GM18502 (cell line): Measurements from ENCODE around the gene FLAD1.

Source experiments
- ATAC-seq: cut with Tn5 transposase; IDR thresholded peaks from one replicate; pipeline ENCODE4 v1.9.1; 2021; ENCODE audit warnings: mild to moderate bottlenecking; ENCODE audit not compliant: unreplicated experiment, poor library complexity

The FLAD1 gene

DNA sequence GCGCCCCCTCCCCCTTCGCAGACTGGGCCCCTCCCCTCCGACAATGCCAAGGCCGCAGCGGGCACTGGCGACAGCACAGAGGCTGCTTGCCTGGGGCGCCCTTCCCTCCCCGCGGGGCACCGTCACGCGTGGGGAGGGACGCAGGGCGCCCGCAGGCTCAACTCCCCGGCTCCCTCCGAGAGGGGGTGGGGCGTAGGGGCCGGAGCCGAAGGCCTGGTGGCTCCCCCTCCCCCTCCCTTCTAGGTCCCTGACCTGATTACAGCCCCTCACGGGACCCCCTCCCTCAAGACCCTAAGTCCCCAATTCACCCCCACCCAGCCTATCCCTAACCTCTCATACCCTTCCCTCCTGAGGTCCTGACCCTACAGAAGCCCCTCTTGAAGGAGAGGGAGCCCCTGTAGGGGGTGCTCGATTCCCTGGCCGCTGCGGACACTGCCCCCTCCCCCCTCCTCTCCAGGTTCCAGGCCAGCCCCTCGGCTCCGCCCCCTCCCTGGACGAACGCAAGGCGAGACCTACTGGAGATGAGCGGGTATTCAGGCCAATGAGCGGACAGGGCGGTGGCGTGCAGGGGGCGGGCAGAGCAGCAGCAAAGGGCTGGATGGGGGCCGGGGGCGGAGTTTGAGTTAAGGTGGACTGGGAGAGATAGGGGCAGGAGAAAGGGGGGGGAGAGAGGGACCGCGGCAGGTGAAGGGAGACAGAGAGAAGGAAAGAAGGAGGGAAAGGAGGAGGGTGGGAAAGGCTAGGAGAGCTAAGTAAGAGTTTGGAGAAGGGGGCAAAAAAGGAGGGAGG is 18.7 kb downstream of the FLAD1 start:
- ATAC-seq, result peak; percentile 59

- no peak for ATAC-seq
Observed at GRCh38 chr1:155002464-155003226, 19.5 kb downstream of the FLAD1 start, which contains the start of gene ZBTB7B. Gene ZBTB7B, plus strand, starts transcription at chr1:155002802. Its CDS starts 11,859 bp downstream, at chr1:155014661.

DNA sequence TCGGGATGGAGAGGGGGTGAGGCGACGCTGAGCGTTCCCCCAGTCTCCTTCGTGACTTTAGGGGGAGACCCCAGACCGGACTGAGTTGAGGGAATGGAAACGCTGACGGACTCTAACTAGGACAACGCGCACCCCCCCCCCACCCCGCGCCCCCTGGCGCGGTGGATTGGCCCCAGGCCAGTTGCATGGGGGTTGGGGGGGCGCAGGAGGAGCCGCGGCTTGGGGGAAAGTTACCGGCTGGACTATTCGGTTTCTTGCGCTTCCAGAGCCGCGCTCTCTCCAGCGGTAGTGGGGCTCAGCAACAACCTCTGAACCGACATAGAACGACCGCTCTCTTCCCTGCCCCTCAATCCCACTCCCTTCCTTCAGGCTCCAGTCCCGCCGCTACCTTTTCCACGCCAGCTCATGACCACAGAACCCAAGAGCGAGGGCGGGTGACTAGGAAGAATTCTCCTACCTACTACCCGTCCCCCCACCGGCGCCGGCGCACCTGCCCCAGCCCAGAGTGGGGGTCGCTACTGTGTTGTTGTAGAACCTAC is 20.2 kb downstream of the FLAD1 start:
- no peak for ATAC-seq

GRCh38 chr1:155003766-155004351 is 20.7 kb downstream of the FLAD1 start:
- no peak for ATAC-seq

- no peak for ATAC-seq
Observed at GRCh38 chr1:155004352-155005075, 21.4 kb downstream of the FLAD1 start.

GRCh38 chr1:155005076-155006011 is 22.2 kb downstream of the FLAD1 start:
- ATAC-seq, result no peak

GRCh38 chr1:155006601-155007101 is 23.5 kb downstream of the FLAD1 start:
- ATAC-seq, result no peak

- ATAC-seq, result no peak
Observed at GRCh38 chr1:155007251-155007828, 24.2 kb downstream of the FLAD1 start.

DNA sequence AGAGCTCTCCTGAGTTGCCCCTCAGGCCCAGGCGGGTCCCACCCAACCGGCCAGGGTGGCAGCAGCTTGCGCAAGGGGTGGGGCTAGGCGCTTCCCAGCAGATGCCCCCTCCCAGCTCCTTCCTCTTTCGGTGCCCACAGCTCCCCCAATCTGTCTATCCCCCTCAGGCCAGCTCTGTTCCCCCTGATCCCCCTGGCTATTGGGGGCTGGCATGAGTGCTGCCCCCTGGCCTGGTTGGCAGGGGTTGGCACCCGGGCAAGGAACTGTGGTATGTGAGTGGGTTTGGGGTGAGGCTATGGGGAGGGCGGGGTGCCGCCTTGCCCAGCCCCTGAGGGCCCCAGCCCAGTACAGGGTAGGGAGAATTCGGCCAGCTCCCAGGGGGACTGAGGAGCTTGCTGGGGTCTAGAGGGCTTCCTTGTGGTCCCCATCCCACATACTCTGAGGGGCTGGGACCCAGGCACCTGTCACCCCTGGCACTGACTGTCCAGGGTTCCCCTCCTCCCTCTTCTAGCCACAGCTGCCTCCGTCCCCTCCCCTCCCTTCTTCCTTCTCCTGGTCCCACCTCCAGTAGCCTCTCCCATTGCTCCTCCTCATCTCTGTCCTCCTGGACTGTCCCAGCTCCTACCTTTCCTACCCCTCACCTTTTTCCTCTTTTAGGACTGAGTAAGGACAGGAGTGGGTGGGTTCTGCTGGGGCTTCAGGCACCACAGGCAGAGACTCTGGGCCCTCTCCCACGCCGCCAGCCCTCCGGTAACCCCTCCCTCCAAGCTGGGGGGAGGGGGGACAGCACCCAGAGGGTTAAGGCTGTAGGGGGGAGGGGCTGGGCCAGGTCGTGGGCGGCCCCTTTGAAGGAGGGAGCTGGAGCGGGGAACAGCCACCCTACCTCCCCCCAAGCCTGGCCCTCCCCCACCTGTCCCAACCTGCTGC is 25.1 kb downstream of the FLAD1 start:
- no peak for ATAC-seq

GRCh38 chr1:155009221-155009711 is 26.1 kb downstream of the FLAD1 start:
- ATAC-seq, result no peak

GRCh38 chr1:155009742-155010141 is 26.6 kb downstream of the FLAD1 start:
- ATAC-seq, result no peak

- no peak for ATAC-seq
Observed at GRCh38 chr1:155010211-155010918, 27.2 kb downstream of the FLAD1 start.

DNA sequence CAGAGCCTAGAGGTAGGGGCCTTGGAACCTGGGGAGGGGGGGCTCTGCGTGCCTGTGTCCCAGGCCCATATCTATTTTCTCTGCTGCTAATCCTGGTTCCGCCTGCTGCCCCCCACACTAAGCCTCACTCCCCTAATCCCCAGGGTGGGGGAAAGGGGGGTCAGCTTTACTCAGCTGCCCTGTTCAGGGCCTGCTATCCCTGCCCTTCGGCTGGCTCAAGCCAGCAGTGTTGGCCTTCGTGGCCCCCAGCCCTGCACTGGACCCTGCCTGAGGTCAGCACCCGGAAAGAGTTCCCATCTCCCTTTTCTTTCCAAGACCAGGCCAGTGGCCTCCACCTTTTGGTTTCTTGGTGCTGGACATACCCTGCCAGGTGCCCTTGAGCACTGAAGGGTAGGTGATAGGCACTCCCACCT is 27.9 kb downstream of the FLAD1 start:
- ATAC-seq, result no peak

DNA sequence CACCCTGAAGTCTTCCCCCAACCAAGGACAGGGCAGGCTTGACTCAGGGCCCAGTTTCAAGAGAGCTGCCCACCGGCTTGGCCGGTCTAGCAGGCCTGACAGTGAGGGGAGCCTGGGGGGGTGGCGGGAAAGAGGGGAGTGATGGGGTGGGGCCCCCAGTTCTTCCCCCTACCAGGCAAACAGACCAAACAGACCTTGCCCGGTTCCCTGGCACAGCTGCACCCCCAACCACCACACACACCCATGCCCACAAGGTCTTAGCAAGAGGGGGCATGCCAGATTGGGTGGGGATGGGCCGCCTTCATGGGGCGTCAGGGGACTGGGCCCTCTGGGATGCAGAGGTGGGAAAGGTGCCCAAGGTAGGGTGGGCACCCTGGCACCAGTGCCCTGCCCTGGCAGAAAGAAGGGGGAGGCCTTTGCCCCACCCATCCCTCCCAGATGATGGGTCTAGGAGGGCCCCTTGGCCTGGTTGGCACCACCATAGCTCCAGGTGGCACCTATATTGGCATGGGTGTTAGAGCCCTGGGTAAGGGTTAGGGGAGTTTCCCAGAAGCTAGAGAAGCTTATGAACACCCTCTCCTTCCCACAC is 28.4 kb downstream of the FLAD1 start:
- ATAC-seq, result no peak

- ATAC-seq, result no peak
Observed at GRCh38 chr1:155012026-155012546, 28.9 kb downstream of the FLAD1 start.
